CD8-positive, alpha-beta memory T cell (primary cell): ENCODE results near the gene DDX28. TPM values are rescaled to one million over a fixed set of nuclear protein-coding genes. Genes with fewer than 3 reads are reported as not detected.

Source experiments
- CTCF ChIA-PET: fragments of 350-600 bp; sonication (Branson Sonifier 250); formaldehyde crosslinking; loops from one replicate; lab custom pipeline; 2021; ENCODE audit warnings: antibody characterized with exemption; lab: Charles Lee
- POLR2A ChIA-PET: fragments of 350-600 bp; sonication (Branson Sonifier 250); formaldehyde crosslinking; loops from one replicate; lab custom pipeline; 2021; ENCODE audit warnings: antibody characterized with exemption; lab: Charles Lee
- DNase-seq, 5 donors: peaks; one replicate each; pipeline versions ENCODE4 v3.0.0 to v3.0.0-alpha.2; 2020 to 2022; ENCODE audit warnings: mixed read lengths in 1 of 5
- H3K27ac ChIP-seq: one replicate; pipeline ENCODE4 v1.7.0; 2013; ENCODE audit warnings: low read depth, mild to moderate bottlenecking, low read length, moderate library complexity
- H3K27me3 ChIP-seq: 2 replicates; pipeline ENCODE4 v1.7.0; 2013; ENCODE audit warnings: low read length, mild to moderate bottlenecking; ENCODE audit not compliant: insufficient read depth, poor library complexity, severe bottlenecking
- H3K36me3 ChIP-seq: 2 replicates; pipeline ENCODE4 v1.7.0; 2013; ENCODE audit warnings: mild to moderate bottlenecking, low read length, moderate library complexity; ENCODE audit not compliant: insufficient read depth
- H3K4me1 ChIP-seq: 2 replicates; pipeline ENCODE4 v1.7.0; 2013; ENCODE audit warnings: mild to moderate bottlenecking, low read length, moderate library complexity; ENCODE audit not compliant: insufficient read depth
- H3K4me3 ChIP-seq: 2 replicates; pipeline ENCODE4 v1.7.0; 2013; ENCODE audit warnings: mild to moderate bottlenecking, low read length
- H3K9me3 ChIP-seq: 2 replicates; pipeline ENCODE4 v1.7.0; 2013; ENCODE audit warnings: mild to moderate bottlenecking, low read length
- H3K27ac Mint-ChIP-seq, 8 donors: one replicate each; pipeline ENCODE4 v1.8.0; 2020 to 2021; ENCODE audit warnings: mixed read lengths in 8 of 8, mild to moderate bottlenecking in 6 of 8, inconsistent platforms in 3 of 8, moderate library complexity in 3 of 8
- H3K27me3 Mint-ChIP-seq, 2 donors: one replicate each; pipeline ENCODE4 v1.8.0; 2020 to 2021; ENCODE audit warnings: mixed read lengths in 2 of 2, mild to moderate bottlenecking in 1 of 2, moderate library complexity in 1 of 2
- H3K36me3 Mint-ChIP-seq, 3 donors: one replicate each; pipeline ENCODE4 v1.8.0; 2020 to 2021; ENCODE audit warnings: mixed read lengths in 3 of 3, inconsistent platforms in 1 of 3, mild to moderate bottlenecking in 1 of 3
- H3K4me1 Mint-ChIP-seq, 3 donors: one replicate each; pipeline ENCODE4 v1.8.0; 2020 to 2021; ENCODE audit warnings: mixed read lengths in 3 of 3, inconsistent platforms in 1 of 3, mild to moderate bottlenecking in 1 of 3
- H3K4me3 Mint-ChIP-seq, 7 donors: one replicate each; pipeline ENCODE4 v1.8.0; 2020 to 2021; ENCODE audit warnings: mixed read lengths in 7 of 7, mild to moderate bottlenecking in 6 of 7, moderate library complexity in 4 of 7, inconsistent platforms in 2 of 7
- H3K9me3 Mint-ChIP-seq, 5 donors: one replicate each; pipeline ENCODE4 v1.8.0; 2020 to 2022; ENCODE audit warnings: mixed read lengths in 5 of 5, mild to moderate bottlenecking in 3 of 5, moderate library complexity in 2 of 5, inconsistent platforms in 1 of 5
- polyA plus RNA-seq: library from polyadenylated mRNA; unstranded; fragments of 300-500 nt; fragmentation: Illumina TruSeq; gene quantifications from one replicate; pipeline ENCODE4 v1.2.3, GENCODE V29; 2021
- total RNA-seq, 2 experiments: library from RNA; stranded (reverse); gene quantifications; one replicate each; pipeline ENCODE4 v1.2.3, GENCODE V29; 2021

DDX28 gene
- total and polyA plus RNA-seq, 3 experiments from 2014 or later: 28.3 to 31.5 (median 29.2) TPM

- H3K9me3 Mint-ChIP-seq: no peaks in the 10 kb centered on the region
- Histone ChIP-seq H3K27me3 (no peaks in the 10 kb centered on the region), H3K27ac (no peak overlapping the region), H3K9me3 (no peaks in the 10 kb centered on the region), H3K4me1 (peaks cover 56% of the 10 kb centered on the region), H3K4me3 (no peak overlapping the region), H3K36me3 (peaks cover 13% of the 10 kb centered on the region)
- peaks cover 7 to 33% (median 18%) of the 10 kb centered on the region in 3 donors for H3K36me3 Mint-ChIP-seq
- ChIA-PET CTCF (no interaction called here), POLR2A (no interaction called here)
- no peak for DNase-seq
- no peaks in the 10 kb centered on the region for H3K27me3 Mint-ChIP-seq
- H3K4me1 Mint-ChIP-seq: peaks cover 57 to 76% (median 74%) of the 10 kb centered on the region in 3 donors
- H3K27ac Mint-ChIP-seq: peak overlapping the region; percentile 34 to 74 (median 54)
- peak overlapping the region in 5 of 7 donors; percentile 7 to 54 (median 15) for H3K4me3 Mint-ChIP-seq
These were observed 36.8 kb upstream of the DDX28 start for GRCh38 chr16:68059804-68060203.

- Mint-ChIP-seq H3K9me3 (no peaks in the 10 kb centered on the region), H3K4me1 (peaks cover 22 to 33% (median 32%) of the 10 kb centered on the region in 3 donors), H3K36me3 (peaks cover 13 to 56% (median 21%) of the 10 kb centered on the region in 3 donors), H3K27me3 (no peaks in the 10 kb centered on the region), H3K27ac (peak overlapping the region in 1 of 8 donors; percentile 83), H3K4me3 (no peak overlapping the region)
- CTCF ChIA-PET: interaction anchor here (0.6 to 1.4 kb wide), 4 partner anchors 9 to 171 kb away, joined by 3 to 5 read pairs (median 4); partner anchors contain the start of gene NFATC3
- POLR2A ChIA-PET: no interaction called here
- peaks cover 23% of the 10 kb centered on the region for H3K36me3 ChIP-seq
- H3K9me3 ChIP-seq: no peaks in the 10 kb centered on the region
- no peak for DNase-seq
- peaks cover 13% of the 10 kb centered on the region for H3K4me1 ChIP-seq
- H3K27me3 ChIP-seq: no peaks in the 10 kb centered on the region
- no peak overlapping the region for H3K4me3 ChIP-seq
- no peak overlapping the region for H3K27ac ChIP-seq
These were observed 32.4 kb upstream of the DDX28 start for GRCh38 chr16:68055395-68055794.

GRCh38 chr16:68049449-68049848 lies 26.4 kb upstream of the DDX28 start:
- peaks cover 2 to 4% (median 4%) of the 10 kb centered on the region in 3 donors for H3K4me1 Mint-ChIP-seq
- DNase-seq: no peak
- Histone ChIP-seq H3K27me3 (no peaks in the 10 kb centered on the region), H3K27ac (no peak overlapping the region), H3K36me3 (peaks cover 14% of the 10 kb centered on the region), H3K4me1 (no peaks in the 10 kb centered on the region), H3K9me3 (no peaks in the 10 kb centered on the region), H3K4me3 (no peak overlapping the region)
- H3K4me3 Mint-ChIP-seq: no peak overlapping the region
- ChIA-PET CTCF (interaction anchor here (1.0 kb wide), 1 partner anchor 9 kb away, joined by 3 read pairs; no protein-coding TSS in a partner anchor), POLR2A (no interaction called here)
- H3K9me3 Mint-ChIP-seq: no peaks in the 10 kb centered on the region
- H3K27ac Mint-ChIP-seq: peak overlapping the region in 2 of 8 donors; percentile 44 to 50
- H3K27me3 Mint-ChIP-seq: no peaks in the 10 kb centered on the region
- H3K36me3 Mint-ChIP-seq: peaks cover 0 to 59% (median 19%) of the 10 kb centered on the region in 3 donors

- CTCF ChIA-PET: interaction anchor here (0.7 to 1.1 kb wide), 3 partner anchors 20 to 164 kb away, joined by 3 to 4 read pairs (median 3); no protein-coding TSS in a partner anchor
- Histone ChIP-seq H3K9me3 (no peaks in the 10 kb centered on the region), H3K27me3 (no peaks in the 10 kb centered on the region), H3K36me3 (peaks cover 14% of the 10 kb centered on the region), H3K4me3 (no peak overlapping the region), H3K4me1 (no peaks in the 10 kb centered on the region), H3K27ac (no peak overlapping the region)
- peak overlapping the region in 4 of 8 donors; percentile 8 to 46 (median 26) for H3K27ac Mint-ChIP-seq
- DNase-seq: no peak
- no peaks in the 10 kb centered on the region for H3K27me3 Mint-ChIP-seq
- H3K36me3 Mint-ChIP-seq: peaks cover 0 to 48% (median 8%) of the 10 kb centered on the region in 3 donors
- POLR2A ChIA-PET: no interaction called here
- H3K4me1 Mint-ChIP-seq: peaks cover 2 to 8% (median 4%) of the 10 kb centered on the region in 3 donors
- no peak overlapping the region for H3K4me3 Mint-ChIP-seq
- H3K9me3 Mint-ChIP-seq: no peaks in the 10 kb centered on the region
These were observed 25.0 kb upstream of the DDX28 start for GRCh38 chr16:68047987-68048386.

- Mint-ChIP-seq H3K27me3 (no peaks in the 10 kb centered on the region), H3K4me3 (no peak overlapping the region), H3K36me3 (peaks cover 0 to 40% (median 7%) of the 10 kb centered on the region in 3 donors), H3K27ac (peak overlapping the region in 2 of 8 donors; percentile 28 to 90), H3K4me1 (peaks cover 2 to 8% (median 4%) of the 10 kb centered on the region in 3 donors), H3K9me3 (no peaks in the 10 kb centered on the region)
- no peaks in the 10 kb centered on the region for H3K27me3 ChIP-seq
- H3K4me1 ChIP-seq: no peaks in the 10 kb centered on the region
- ChIA-PET CTCF (interaction anchor here (0.9 to 1.0 kb wide), 2 partner anchors 104 to 215 kb away, joined by 3 read pairs; no protein-coding TSS in a partner anchor), POLR2A (no interaction called here)
- no peak overlapping the region for H3K27ac ChIP-seq
- H3K9me3 ChIP-seq: no peaks in the 10 kb centered on the region
- no peak overlapping the region for H3K4me3 ChIP-seq
- no peak for DNase-seq
- H3K36me3 ChIP-seq: peaks cover 9% of the 10 kb centered on the region
These were observed 23.1 kb upstream of the DDX28 start for GRCh38 chr16:68046106-68046505.

GRCh38 chr16:68041783-68042182 lies 18.8 kb upstream of the DDX28 start:
- POLR2A ChIA-PET: no interaction called here
- H3K4me1 ChIP-seq: peaks cover 8% of the 10 kb centered on the region

GRCh38 chr16:68040506-68041288 lies 17.7 kb upstream of the DDX28 start:
- peaks cover 8% of the 10 kb centered on the region for H3K4me1 ChIP-seq
- no peaks in the 10 kb centered on the region for H3K9me3 Mint-ChIP-seq
- no peak overlapping the region for H3K27ac ChIP-seq
- DNase-seq: peak; percentile 81 to 91 (median 85)
- ChIA-PET POLR2A (interaction anchor here (0.6 to 1.4 kb wide), 6 partner anchors 13 to 156 kb away, joined by 3 to 5 read pairs (median 3); partner anchors contain the start of gene NRN1L), CTCF (interaction anchor here (0.5 to 7.1 kb wide), 47 partner anchors 8 to 523 kb away, joined by 3 to 44 read pairs (median 5); partner anchors contain the start of genes DDX28, DPEP2, DPEP2NB and DPEP3)
- H3K27me3 ChIP-seq: no peaks in the 10 kb centered on the region
- no peak overlapping the region for H3K4me3 Mint-ChIP-seq
- no peak overlapping the region for H3K4me3 ChIP-seq
- peaks cover 4 to 27% (median 8%) of the 10 kb centered on the region in 3 donors for H3K36me3 Mint-ChIP-seq
- no peaks in the 10 kb centered on the region for H3K9me3 ChIP-seq
- peak overlapping the region in 6 of 8 donors; percentile 51 to 92 (median 78) for H3K27ac Mint-ChIP-seq
- H3K27me3 Mint-ChIP-seq: no peaks in the 10 kb centered on the region
- H3K4me1 Mint-ChIP-seq: peaks cover 13 to 22% (median 16%) of the 10 kb centered on the region in 3 donors
- no peaks in the 10 kb centered on the region for H3K36me3 ChIP-seq

More at GRCh38 chr16:68041783-68042182, 18.8 kb upstream of the DDX28 start:
- no peak overlapping the region for H3K4me3 Mint-ChIP-seq
- H3K27me3 ChIP-seq: no peaks in the 10 kb centered on the region
- peaks cover 12 to 22% (median 16%) of the 10 kb centered on the region in 3 donors for H3K4me1 Mint-ChIP-seq
- DNase-seq: no peak
- H3K9me3 ChIP-seq: no peaks in the 10 kb centered on the region
- peak overlapping the region in 3 of 8 donors; percentile 17 to 26 (median 23) for H3K27ac Mint-ChIP-seq
- H3K27ac ChIP-seq: no peak overlapping the region
- H3K27me3 Mint-ChIP-seq: no peaks in the 10 kb centered on the region
- peaks cover 4 to 28% (median 6%) of the 10 kb centered on the region in 3 donors for H3K36me3 Mint-ChIP-seq
- H3K36me3 ChIP-seq: no peaks in the 10 kb centered on the region
- CTCF ChIA-PET: interaction anchor here (1.1 to 7.1 kb wide), 19 partner anchors 12 to 521 kb away, joined by 3 to 44 read pairs (median 9); partner anchors contain the start of genes DDX28, DPEP3, DUS2 and NFATC3
- no peaks in the 10 kb centered on the region for H3K9me3 Mint-ChIP-seq
- H3K4me3 ChIP-seq: no peak overlapping the region
